Karpas-422 (cell line): ENCODE measurements around the gene GNAQ. TPM values are rescaled to one million over a fixed set of nuclear protein-coding genes. Genes with fewer than 3 reads are reported as not detected.

Experiments
- DNase-seq: peaks from one replicate; pipeline ENCODE4 v3.0.0-alpha.2; 2015
- H2AFZ ChIP-seq: fragments of 200-600 bp; sonication (generic); 2 replicates; pipeline ENCODE4 v1.6.1; 2014; ENCODE audit warnings: antibody characterized with exemption, low read length, mixed read lengths
- H3K27ac ChIP-seq: fragments of 200-600 bp; sonication (generic); 2 replicates; pipeline ENCODE4 v1.5.1; 2014; ENCODE audit warnings: mild to moderate bottlenecking, low read length, moderate library complexity
- H3K27me3 ChIP-seq: fragments of 200-600 bp; sonication (generic); 2 replicates; pipeline ENCODE4 v1.6.1; 2014; ENCODE audit warnings: low read length, mixed read lengths
- H3K36me3 ChIP-seq: fragments of 200-600 bp; sonication (generic); 2 replicates; pipeline ENCODE4 v1.6.1; 2014; ENCODE audit warnings: low read length, mixed read lengths; ENCODE audit not compliant: insufficient read depth
- H3K4me1 ChIP-seq: fragments of 200-600 bp; sonication (generic); 2 replicates; pipeline ENCODE4 v1.6.1; 2014; ENCODE audit warnings: mild to moderate bottlenecking, low read length, mixed read lengths
- H3K4me2 ChIP-seq: fragments of 200-600 bp; sonication (generic); 2 replicates; pipeline ENCODE4 v1.6.1; 2014; ENCODE audit warnings: low read length, low read depth, mild to moderate bottlenecking; ENCODE audit not compliant: poor library complexity, severe bottlenecking
- H3K4me3 ChIP-seq: fragments of 200-600 bp; sonication (generic); 2 replicates; pipeline ENCODE4 v1.5.1; 2014; ENCODE audit warnings: mild to moderate bottlenecking, antibody characterized with exemption, low read length, mixed read lengths
- H3K79me2 ChIP-seq: fragments of 200-600 bp; sonication (generic); 2 replicates; pipeline ENCODE4 v1.6.1; 2014; ENCODE audit warnings: mild to moderate bottlenecking, low read length, mixed read lengths
- H3K9ac ChIP-seq: fragments of 200-600 bp; sonication (generic); 2 replicates; pipeline ENCODE4 v1.6.0; 2014; ENCODE audit warnings: low read length
- H3K9me2 ChIP-seq: fragments of 200-600 bp; sonication (generic), shearing (Covaris generic); replicated peaks from 2 replicates; pipeline ENCODE4 v1.6.0; 2014; ENCODE audit warnings: mild to moderate bottlenecking, low read length, moderate library complexity; ENCODE audit not compliant: insufficient read depth
- H3K9me3 ChIP-seq: fragments of 300-700, 200-600 bp; sonication (generic); 2 replicates; pipeline ENCODE4 v1.6.1; 2014; ENCODE audit warnings: low read length, mixed read lengths
- H4K20me1 ChIP-seq: fragments of 200-600 bp; sonication (generic); 2 replicates; pipeline ENCODE4 v1.6.1; 2014; ENCODE audit warnings: mild to moderate bottlenecking, antibody characterized with exemption, low read length, low read depth; ENCODE audit not compliant: insufficient read depth
- total RNA-seq: library from RNA; depleted of rRNA; stranded (reverse); fragments of >200 nt; shearing (Covaris generic); gene quantifications from 2 replicates; pipeline ENCODE4 v1.2.3, GENCODE V29; 2014; ENCODE audit warnings: low replicate concordance

Gene GNAQ
- total RNA-seq, 1 experiment from 2014 or later, result not detected

DNA sequence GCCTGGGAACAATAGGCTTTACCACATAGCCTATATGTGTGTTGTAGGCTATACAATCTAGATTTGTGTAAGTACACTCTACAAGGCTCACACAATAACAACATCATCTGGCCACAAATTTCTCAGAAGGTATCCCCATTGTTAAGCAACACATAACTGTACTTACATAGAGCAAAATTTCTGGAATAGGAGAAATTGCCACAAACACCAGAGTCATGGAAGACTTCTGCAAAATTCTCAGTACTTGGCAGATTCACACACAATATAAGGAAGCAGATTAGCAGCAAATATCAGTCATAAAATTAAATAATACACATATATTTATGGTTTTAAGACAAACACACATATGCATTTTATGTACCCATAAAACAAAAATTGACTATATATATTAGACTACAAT lies 16.4 kb downstream of the GNAQ start:
- Histone ChIP-seq H3K4me3 (no peak overlapping the region), H3K27me3 (no peaks in the 10 kb centered on the region), H3K9me2 (no peaks in the 10 kb centered on the region), H3K79me2 (no peaks in the 10 kb centered on the region), H3K4me1 (no peaks in the 10 kb centered on the region), H3K9me3 (no peaks in the 10 kb centered on the region), H3K36me3 (no peaks in the 10 kb centered on the region), H3K4me2 (no peak overlapping the region), H4K20me1 (0 out of 2 replicates have a peak, but pooled peaks cover 5% of the 10 kb centered on the region), H3K9ac (no peak overlapping the region), H2AFZ (no peak overlapping the region), H3K27ac (no peak overlapping the region)
- DNase-seq, result no peak

DNA sequence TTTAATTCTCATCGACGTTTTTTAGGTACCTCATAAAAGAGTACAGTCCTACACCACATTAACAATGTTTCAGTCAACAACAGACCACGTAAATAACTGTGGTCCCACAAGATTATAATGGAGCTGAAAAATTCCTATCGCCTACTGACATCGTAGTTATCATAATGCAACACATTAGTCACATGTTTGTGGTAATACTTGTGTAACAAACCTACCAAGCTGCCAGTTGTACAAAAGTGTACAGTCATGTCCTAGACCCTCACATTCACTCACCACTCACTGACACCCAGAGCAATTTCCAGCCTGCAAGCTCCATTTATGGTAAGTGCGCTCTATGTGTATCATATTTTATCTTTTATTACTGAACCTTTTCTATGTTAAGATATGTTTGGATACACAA lies 16.8 kb downstream of the GNAQ start:
- Histone ChIP-seq H3K27me3 (no peaks in the 10 kb centered on the region), H3K9me2 (no peaks in the 10 kb centered on the region), H3K4me3 (no peak overlapping the region), H3K79me2 (no peaks in the 10 kb centered on the region), H4K20me1 (0 out of 2 replicates have a peak, but pooled peaks cover 5% of the 10 kb centered on the region), H3K4me2 (no peak overlapping the region), H3K27ac (no peak overlapping the region), H3K9ac (no peak overlapping the region), H3K9me3 (no peaks in the 10 kb centered on the region), H3K4me1 (no peaks in the 10 kb centered on the region), H3K36me3 (no peaks in the 10 kb centered on the region), H2AFZ (no peak overlapping the region)
- DNase-seq, result no peak

DNA sequence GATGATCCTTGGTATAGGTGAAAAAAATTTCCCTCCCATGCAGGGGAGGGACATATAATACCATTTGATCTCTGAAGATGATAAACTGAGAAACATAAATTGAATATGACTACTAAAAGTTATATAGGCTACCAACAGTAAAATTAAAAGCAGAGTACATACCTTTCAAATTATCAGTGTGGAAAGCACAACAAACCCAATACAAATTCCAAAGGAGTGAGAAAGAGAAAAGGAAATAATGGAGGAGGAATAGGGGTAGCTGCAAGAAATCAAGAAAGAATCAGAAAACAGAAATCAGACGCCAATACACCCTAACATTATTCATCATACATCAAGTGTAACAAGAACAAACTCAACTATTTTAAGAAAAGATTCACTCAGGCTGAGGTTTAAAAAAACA lies 17.7 kb downstream of the GNAQ start:
- H3K36me3 ChIP-seq, result no peaks in the 10 kb centered on the region

DNA sequence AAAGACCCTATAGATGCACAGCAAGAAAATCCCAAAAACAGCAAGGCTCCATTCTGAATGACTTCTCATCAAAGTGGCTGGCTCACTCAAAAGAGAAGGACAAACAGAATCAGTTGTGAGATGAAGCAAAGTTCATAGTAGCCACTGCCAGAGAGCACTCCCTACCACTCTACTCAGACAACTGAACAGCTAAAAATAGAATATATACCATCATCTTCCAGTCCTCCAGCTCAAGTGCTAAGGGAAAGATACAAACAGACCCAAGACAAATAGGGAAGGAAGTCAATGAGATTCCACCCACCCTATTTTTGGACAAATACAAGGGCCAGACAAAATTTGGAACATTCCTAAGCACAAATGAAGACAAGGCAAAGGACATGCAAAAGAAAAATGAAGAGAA lies 20.6 kb downstream of the GNAQ start:
- Histone ChIP-seq H3K36me3 (no peaks in the 10 kb centered on the region), H3K4me3 (no peak overlapping the region), H3K27me3 (no peaks in the 10 kb centered on the region), H3K9me3 (no peaks in the 10 kb centered on the region), H3K27ac (no peak overlapping the region), H3K4me1 (no peaks in the 10 kb centered on the region), H3K9ac (no peak overlapping the region), H3K79me2 (no peaks in the 10 kb centered on the region), H4K20me1 (0 out of 2 replicates have a peak, but pooled peaks cover 8% of the 10 kb centered on the region), H3K4me2 (no peak overlapping the region), H3K9me2 (no peaks in the 10 kb centered on the region), H2AFZ (no peak overlapping the region)
- DNase-seq, result no peak

More for the DNA sequence above, 17.7 kb downstream of the GNAQ start:
- no peaks in the 10 kb centered on the region for H3K9me2 ChIP-seq
- no peak overlapping the region for H3K4me3 ChIP-seq
- H3K27me3 ChIP-seq, result no peaks in the 10 kb centered on the region
- no peaks in the 10 kb centered on the region for H3K9me3 ChIP-seq
- DNase-seq, result no peak
- H3K79me2 ChIP-seq, result no peaks in the 10 kb centered on the region
- H3K4me1 ChIP-seq, result no peaks in the 10 kb centered on the region
- H3K4me2 ChIP-seq, result no peak overlapping the region
- H2AFZ ChIP-seq, result no peak overlapping the region
- H3K9ac ChIP-seq, result no peak overlapping the region
- H3K27ac ChIP-seq, result no peak overlapping the region
- H4K20me1 ChIP-seq, result 0 out of 2 replicates have a peak, but pooled peaks cover 5% of the 10 kb centered on the region

DNA sequence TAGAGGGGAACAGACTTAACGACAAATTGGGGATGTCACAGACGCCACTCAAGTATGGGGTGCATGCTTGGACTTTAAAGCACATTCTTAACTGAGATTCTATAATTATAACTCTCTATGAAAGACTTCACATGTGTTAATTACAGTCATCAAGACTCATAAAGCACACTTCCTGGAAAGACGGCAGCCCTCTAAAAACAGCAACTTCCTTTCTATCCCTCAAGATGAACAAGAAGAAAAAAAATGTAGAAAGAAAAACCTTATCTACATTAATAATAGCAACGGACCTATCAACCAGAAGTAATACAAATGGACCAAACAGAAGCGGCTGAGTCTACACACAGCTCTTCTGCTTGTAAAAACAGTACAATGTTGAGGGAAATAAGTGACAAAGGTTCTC lies 21.2 kb downstream of the GNAQ start:
- no peaks in the 10 kb centered on the region for H3K27me3 ChIP-seq
- 0 out of 2 replicates have a peak, but pooled peaks cover 8% of the 10 kb centered on the region for H4K20me1 ChIP-seq
- H3K4me3 ChIP-seq, result no peak overlapping the region
- H3K9ac ChIP-seq, result no peak overlapping the region
- no peaks in the 10 kb centered on the region for H3K9me3 ChIP-seq
- H3K9me2 ChIP-seq, result no peaks in the 10 kb centered on the region
- no peaks in the 10 kb centered on the region for H3K36me3 ChIP-seq
- no peak overlapping the region for H3K27ac ChIP-seq
- no peak for DNase-seq
- H3K4me1 ChIP-seq, result no peaks in the 10 kb centered on the region
- no peak overlapping the region for H2AFZ ChIP-seq
- H3K4me2 ChIP-seq, result no peak overlapping the region
- no peaks in the 10 kb centered on the region for H3K79me2 ChIP-seq

DNA sequence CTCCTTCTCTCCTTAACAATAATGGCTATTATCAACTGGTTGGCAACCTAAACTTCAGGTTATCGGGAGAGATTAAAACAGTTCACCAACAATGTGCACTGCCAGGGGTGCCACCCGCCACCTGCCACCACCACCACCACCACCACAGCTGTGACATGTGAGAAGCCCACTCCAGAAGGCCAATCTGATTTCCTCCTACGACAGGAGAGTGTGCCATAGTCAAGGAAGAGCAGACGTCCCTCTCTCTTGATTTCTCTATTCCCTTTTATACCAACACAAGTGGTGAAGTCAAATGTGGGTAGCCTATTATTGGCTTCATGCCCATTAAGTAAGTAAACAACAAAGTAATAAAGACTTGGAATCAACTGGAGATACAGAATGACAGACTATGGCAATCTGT lies 22.4 kb downstream of the GNAQ start:
- no peaks in the 10 kb centered on the region for H3K27me3 ChIP-seq
- no peak overlapping the region for H2AFZ ChIP-seq
- no peak for DNase-seq
- no peaks in the 10 kb centered on the region for H3K9me2 ChIP-seq
- no peak overlapping the region for H3K9ac ChIP-seq
- no peak overlapping the region for H3K4me2 ChIP-seq
- H3K4me1 ChIP-seq, result no peaks in the 10 kb centered on the region
- 0 out of 2 replicates have a peak, but pooled peaks cover 8% of the 10 kb centered on the region for H4K20me1 ChIP-seq
- no peak overlapping the region for H3K4me3 ChIP-seq
- H3K27ac ChIP-seq, result no peak overlapping the region
- no peaks in the 10 kb centered on the region for H3K9me3 ChIP-seq
- no peaks in the 10 kb centered on the region for H3K79me2 ChIP-seq
- no peaks in the 10 kb centered on the region for H3K36me3 ChIP-seq

DNA sequence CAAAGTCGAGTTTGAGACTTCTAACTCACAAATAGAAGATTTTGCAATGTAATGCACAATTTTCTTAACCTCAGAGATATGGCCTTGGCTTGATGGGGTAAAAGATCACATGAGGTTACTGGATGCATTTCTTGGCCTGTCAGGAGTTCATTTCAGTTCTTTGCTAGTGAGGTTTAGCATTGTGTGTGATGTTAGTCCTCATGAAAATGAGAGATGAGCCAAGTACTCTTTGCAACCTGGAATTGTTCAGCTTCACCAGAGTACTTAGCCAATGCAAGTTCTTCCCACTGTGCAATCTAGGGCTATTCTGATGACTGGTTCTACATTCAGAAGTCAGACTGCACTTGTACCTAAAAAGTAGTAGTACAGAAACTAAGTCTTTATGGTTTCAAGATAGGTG lies 24.9 kb downstream of the GNAQ start:
- no peaks in the 10 kb centered on the region for H3K36me3 ChIP-seq
- DNase-seq, result no peak
- no peak overlapping the region for H3K4me2 ChIP-seq
- no peak overlapping the region for H3K27ac ChIP-seq
- no peaks in the 10 kb centered on the region for H3K27me3 ChIP-seq
- H3K4me3 ChIP-seq, result no peak overlapping the region
- 0 out of 2 replicates have a peak, but pooled peaks cover 8% of the 10 kb centered on the region for H4K20me1 ChIP-seq
- no peaks in the 10 kb centered on the region for H3K9me2 ChIP-seq
- no peak overlapping the region for H2AFZ ChIP-seq
- H3K9ac ChIP-seq, result no peak overlapping the region
- H3K9me3 ChIP-seq, result no peaks in the 10 kb centered on the region
- no peaks in the 10 kb centered on the region for H3K4me1 ChIP-seq
- no peaks in the 10 kb centered on the region for H3K79me2 ChIP-seq

DNA sequence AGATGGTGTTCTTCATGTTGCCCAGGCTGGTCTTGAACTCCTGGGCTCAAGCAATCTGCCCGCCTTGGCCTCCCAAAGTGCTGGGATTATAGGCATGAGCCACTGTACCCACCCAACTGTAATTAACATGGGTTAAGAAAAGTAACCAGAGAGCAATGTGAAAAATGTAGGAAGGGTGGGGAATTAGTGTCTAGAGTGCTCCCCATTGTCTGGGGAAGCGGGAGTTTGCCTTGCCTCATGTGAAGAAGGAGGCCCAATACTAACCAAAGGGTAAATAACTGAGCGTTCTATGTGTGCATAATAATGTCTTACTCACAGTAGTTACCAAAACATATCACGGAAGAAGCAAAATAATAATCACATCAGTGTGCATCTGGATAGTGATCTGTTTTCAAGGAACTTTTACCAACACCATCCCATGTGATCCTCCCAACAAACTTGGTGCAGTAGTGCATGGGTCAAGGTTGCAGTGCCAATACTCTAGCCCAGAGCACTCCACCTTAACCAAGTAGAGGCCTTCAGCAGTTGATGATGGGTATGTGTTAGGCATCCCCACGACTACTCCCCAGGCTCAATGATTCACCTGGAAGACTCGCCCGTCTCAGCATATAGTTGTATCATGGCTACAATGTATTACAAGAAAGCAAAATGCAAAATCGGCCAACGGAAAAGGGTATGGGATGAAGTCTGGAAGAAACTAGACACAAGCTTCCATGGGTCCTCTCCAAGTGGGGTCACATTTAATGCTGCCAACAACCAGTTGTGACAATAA lies 26.2 kb downstream of the GNAQ start:
- Histone ChIP-seq H3K4me2 (no peak overlapping the region), H3K9me2 (no peaks in the 10 kb centered on the region), H4K20me1 (0 out of 2 replicates have a peak, but pooled peaks cover 3% of the 10 kb centered on the region), H3K9me3 (no peaks in the 10 kb centered on the region), H3K27ac (no peak overlapping the region), H3K79me2 (no peaks in the 10 kb centered on the region), H3K27me3 (no peaks in the 10 kb centered on the region), H3K4me3 (no peak overlapping the region), H3K36me3 (no peaks in the 10 kb centered on the region), H3K9ac (no peak overlapping the region), H2AFZ (no peak overlapping the region), H3K4me1 (peaks cover 1% of the 10 kb centered on the region)
- DNase-seq, result no peak
